ENCODE measurements around the gene RARS2. TPM values are rescaled to one million over a fixed set of nuclear protein-coding genes. Genes with fewer than 3 reads are reported as not detected.
A peak's percentile ranks its signal among the peaks of the same experiment; 100 is the strongest.

RARS2 gene
- total RNA-seq, 4 donors from 2014 or later, result 14.1 to 19.9 (median 17.6) TPM

DNA sequence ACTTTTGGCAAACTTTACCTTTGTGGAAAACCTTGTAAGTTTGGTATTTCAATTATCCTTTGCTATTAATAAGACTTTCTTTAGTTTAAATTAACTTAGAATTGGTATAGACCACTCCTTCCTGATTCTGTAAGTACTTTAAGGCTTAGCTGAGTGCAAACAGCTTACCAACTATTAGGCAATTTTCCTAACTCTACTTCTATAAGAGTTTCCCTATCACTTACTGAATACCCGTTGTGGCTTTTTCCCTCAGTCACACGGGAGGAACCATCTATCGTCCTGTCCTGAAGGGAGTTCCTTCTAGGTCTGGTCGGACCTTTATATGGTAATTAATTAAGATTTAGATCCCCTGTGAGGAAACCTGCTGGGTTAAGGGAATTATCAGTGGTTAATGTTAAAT, 107.4 kb downstream of the RARS2 start:
- DNase-seq (ENCODE audit: extremely low spot score), result no peak
- TF ChIP-seq POLR2AphosphoS5 (IDR thresholded peaks at IDR 0.05), result no peak
- TF ChIP-seq CTCF (IDR thresholded peaks at IDR 0.05), result no peak
- TF ChIP-seq EP300 (IDR thresholded peaks at IDR 0.05), result no peak
- TF ChIP-seq POLR2A (IDR thresholded peaks at IDR 0.05; ENCODE audit: low read depth), result no peak
- Histone ChIP-seq H3K36me3 (peaks cover 0 to 24% (median 12%) of the 10 kb centered on the region in 4 donors), H3K27me3 (no peaks in the 10 kb centered on the region), H3K4me1 (no peaks in the 10 kb centered on the region), H3K9me3 (no peaks in the 10 kb centered on the region), H3K27ac (replicated peaks in 1 of 4) (no peak overlapping the region), H3K4me3 (no peak overlapping the region)
- 72% methylated on average over 4 of the region's 4 CpGs for WGBS
- intact Hi-C loops (cut with DNase I), result no loop called here

DNA sequence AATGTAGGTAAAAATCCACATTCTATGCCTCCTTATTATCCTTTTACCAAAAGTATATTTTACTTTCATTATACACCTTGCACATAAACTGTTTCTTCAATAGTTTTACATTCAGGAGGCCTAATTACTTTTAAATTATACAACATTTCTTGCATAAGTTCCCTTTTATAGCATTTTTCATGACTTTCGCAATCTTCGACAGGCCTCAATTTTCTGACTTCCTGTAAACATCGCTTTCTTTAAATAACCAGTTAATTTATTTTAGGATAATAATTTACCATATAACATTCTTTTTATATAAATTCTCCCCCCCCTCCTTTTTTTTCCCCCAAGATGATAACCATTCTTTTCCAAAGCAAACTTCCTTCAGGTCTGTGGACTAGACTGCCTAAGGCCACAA, 107.9 kb downstream of the RARS2 start:
- no peak overlapping the region for H3K27ac ChIP-seq (replicated peaks in 1 of 4)
- H3K36me3 ChIP-seq, result peaks cover 0 to 24% (median 13%) of the 10 kb centered on the region in 4 donors
- intact Hi-C loops (cut with DNase I), result no loop called here
- WGBS, result 77% methylated on average over 3 of the region's 3 CpGs
- no peak overlapping the region for H3K4me3 ChIP-seq
- H3K4me1 ChIP-seq, result no peaks in the 10 kb centered on the region
- no peak for DNase-seq (ENCODE audit: extremely low spot score)
- no peaks in the 10 kb centered on the region for H3K27me3 ChIP-seq
- TF ChIP-seq EP300 (IDR thresholded peaks at IDR 0.05) (no peak), CTCF (IDR thresholded peaks at IDR 0.05) (no peak), POLR2AphosphoS5 (IDR thresholded peaks at IDR 0.05) (no peak), POLR2A (IDR thresholded peaks at IDR 0.05; ENCODE audit: low read depth) (no peak)
- no peaks in the 10 kb centered on the region for H3K9me3 ChIP-seq

- H3K9me3 ChIP-seq, result no peaks in the 10 kb centered on the region
These were observed 116.3 kb downstream of the RARS2 start for GRCh38 chr6:87473419-87473903.

GRCh38 chr6:87472525-87473418, 117.0 kb downstream of the RARS2 start, which contains the start of gene SLC35A1:
SLC35A1 (plus strand) TSS chr6:87472974; CDS start chr6:87473004, 30 bp downstream.
- intact Hi-C loops (cut with DNase I), result loop anchor here (2.0 to 10.0 kb wide), 5 partner anchors 65 to 318 kb away; partner anchors contain the start of genes CFAP206, RARS2, SMIM8 and ZNF292
- no peak for TF ChIP-seq POLR2A (IDR thresholded peaks at IDR 0.05; ENCODE audit: low read depth)
- TF ChIP-seq CTCF (IDR thresholded peaks at IDR 0.05), result peak; percentile 11 to 40 (median 20)
- TF ChIP-seq POLR2AphosphoS5 (IDR thresholded peaks at IDR 0.05), result peak; percentile 80 to 83

More at GRCh38 chr6:87473419-87473903, 116.3 kb downstream of the RARS2 start:
- no peak for TF ChIP-seq POLR2A (IDR thresholded peaks at IDR 0.05; ENCODE audit: low read depth)
- no peak for TF ChIP-seq CTCF (IDR thresholded peaks at IDR 0.05)
- no peak for TF ChIP-seq EP300 (IDR thresholded peaks at IDR 0.05)
- TF ChIP-seq POLR2AphosphoS5 (IDR thresholded peaks at IDR 0.05), result no peak
- Histone ChIP-seq H3K36me3 (peaks cover 0 to 9% (median 3%) of the 10 kb centered on the region in 4 donors), H3K4me1 (peaks cover 13 to 17% (median 15%) of the 10 kb centered on the region in 4 donors), H3K27ac (replicated peaks in 1 of 4) (peak overlapping the region; percentile 86 to 95 (median 91)), H3K4me3 (peak overlapping the region; percentile 80 to 92 (median 86)), H3K27me3 (no peaks in the 10 kb centered on the region)
- intact Hi-C loops (cut with DNase I), result loop anchor here (2.0 to 10.0 kb wide), 5 partner anchors 66 to 319 kb away; partner anchors contain the start of genes CFAP206, RARS2, SMIM8 and ZNF292
- no peak for DNase-seq (ENCODE audit: extremely low spot score)
- WGBS, result 0% methylated on average over 15 of the region's 15 CpGs

More at GRCh38 chr6:87472525-87473418, 117.0 kb downstream of the RARS2 start, which contains the start of gene SLC35A1:
- H3K27me3 ChIP-seq, result no peaks in the 10 kb centered on the region
- peaks cover 13 to 17% (median 15%) of the 10 kb centered on the region in 4 donors for H3K4me1 ChIP-seq
- DNase-seq (ENCODE audit: extremely low spot score), result peak; percentile 96
- H3K36me3 ChIP-seq, result peaks cover 0 to 6% (median 2%) of the 10 kb centered on the region in 4 donors
- H3K9me3 ChIP-seq, result no peaks in the 10 kb centered on the region
- under 1% methylated on average over 16 of the region's 70 CpGs for WGBS
- H3K27ac ChIP-seq (replicated peaks in 1 of 4), result peak within 1 kb of the TSS; percentile 86 to 95 (median 91)
- H3K4me3 ChIP-seq, result peak within 1 kb of the TSS; percentile 80 to 92 (median 86)
